ENCODE data around the gene ARL16.

GRCh38 chr17:81648013-81648706, 35.4 kb downstream of the ARL16 start:
- TF ChIP-seq POLR2AphosphoS5 (IDR thresholded peaks at IDR 0.05; ENCODE audit: low read depth, low read length) = no peak
- TF ChIP-seq TAF1 (IDR thresholded peaks at IDR 0.05; ENCODE audit: borderline replicate concordance, insufficient read depth, low read length) = no peak
- TF ChIP-seq FOXP2 (optimal IDR thresholded peaks at IDR 0.05; ENCODE audit: borderline replicate concordance, extremely low read depth, extremely low read length, insufficient read depth) = no peak
- TF ChIP-seq, protein P1, sequence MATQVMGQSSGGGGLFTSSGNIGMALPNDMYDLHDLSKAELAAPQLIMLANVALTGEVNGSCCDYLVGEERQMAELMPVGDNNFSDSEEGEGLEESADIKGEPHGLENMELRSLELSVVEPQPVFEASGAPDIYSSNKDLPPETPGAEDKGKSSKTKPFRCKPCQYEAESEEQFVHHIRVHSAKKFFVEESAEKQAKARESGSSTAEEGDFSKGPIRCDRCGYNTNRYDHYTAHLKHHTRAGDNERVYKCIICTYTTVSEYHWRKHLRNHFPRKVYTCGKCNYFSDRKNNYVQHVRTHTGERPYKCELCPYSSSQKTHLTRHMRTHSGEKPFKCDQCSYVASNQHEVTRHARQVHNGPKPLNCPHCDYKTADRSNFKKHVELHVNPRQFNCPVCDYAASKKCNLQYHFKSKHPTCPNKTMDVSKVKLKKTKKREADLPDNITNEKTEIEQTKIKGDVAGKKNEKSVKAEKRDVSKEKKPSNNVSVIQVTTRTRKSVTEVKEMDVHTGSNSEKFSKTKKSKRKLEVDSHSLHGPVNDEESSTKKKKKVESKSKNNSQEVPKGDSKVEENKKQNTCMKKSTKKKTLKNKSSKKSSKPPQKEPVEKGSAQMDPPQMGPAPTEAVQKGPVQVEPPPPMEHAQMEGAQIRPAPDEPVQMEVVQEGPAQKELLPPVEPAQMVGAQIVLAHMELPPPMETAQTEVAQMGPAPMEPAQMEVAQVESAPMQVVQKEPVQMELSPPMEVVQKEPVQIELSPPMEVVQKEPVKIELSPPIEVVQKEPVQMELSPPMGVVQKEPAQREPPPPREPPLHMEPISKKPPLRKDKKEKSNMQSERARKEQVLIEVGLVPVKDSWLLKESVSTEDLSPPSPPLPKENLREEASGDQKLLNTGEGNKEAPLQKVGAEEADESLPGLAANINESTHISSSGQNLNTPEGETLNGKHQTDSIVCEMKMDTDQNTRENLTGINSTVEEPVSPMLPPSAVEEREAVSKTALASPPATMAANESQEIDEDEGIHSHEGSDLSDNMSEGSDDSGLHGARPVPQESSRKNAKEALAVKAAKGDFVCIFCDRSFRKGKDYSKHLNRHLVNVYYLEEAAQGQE (IDR thresholded peaks at IDR 0.05; ENCODE audit: insufficient read depth in 1 of 2, low read depth in 2 of 2, low read length in 2 of 2) = no peak
- TF ChIP-seq SIN3A (IDR thresholded peaks at IDR 0.05; ENCODE audit: borderline replicate concordance, insufficient read depth, low read length) = no peak
